Fibroblast of pulmonary artery (primary cell): Measurements from ENCODE around the gene DOCK8.

Source experiments
- DNase-seq: peaks from one replicate; pipeline ENCODE4 v3.0.0-alpha.2; 2010; ENCODE audit warnings: low read depth
- H3K4me3 ChIP-seq: replicated peaks from 2 replicates; pipeline ENCODE4 v1.5.1; 2011; ENCODE audit warnings: low read depth, mild to moderate bottlenecking, control low read depth, low read length, moderate library complexity
- CTCF ChIP-seq: IDR thresholded peaks from 2 replicates; pipeline ENCODE4 v1.5.1; 2011; ENCODE audit warnings: mild to moderate bottlenecking, control low read depth, low read length, inconsistent platforms; ENCODE audit errors: missing control alignments

DOCK8 gene

GRCh38 chr9:297104-297972 is 82.7 kb downstream of the DOCK8 start:
- DNase-seq = no peak
- no peak for TF ChIP-seq CTCF
- H3K4me3 ChIP-seq = no peak overlapping the region

- no peak for DNase-seq
- TF ChIP-seq CTCF = no peak
- H3K4me3 ChIP-seq = no peak overlapping the region
Measured at GRCh38 chr9:303502-303901, 88.8 kb downstream of the DOCK8 start.

- H3K4me3 ChIP-seq = no peak overlapping the region
- no peak for TF ChIP-seq CTCF
- no peak for DNase-seq
Measured at GRCh38 chr9:304106-304505, 89.4 kb downstream of the DOCK8 start.

- no peak for DNase-seq
- no peak for TF ChIP-seq CTCF
- no peak overlapping the region for H3K4me3 ChIP-seq
Measured at GRCh38 chr9:304519-305185, 90.0 kb downstream of the DOCK8 start.

- no peak for DNase-seq
- no peak overlapping the region for H3K4me3 ChIP-seq
- TF ChIP-seq CTCF = no peak
Measured at GRCh38 chr9:306907-307306, 92.2 kb downstream of the DOCK8 start.

GRCh38 chr9:311841-312240 is 97.2 kb downstream of the DOCK8 start:
- no peak overlapping the region for H3K4me3 ChIP-seq
- TF ChIP-seq CTCF = no peak
- DNase-seq = no peak
